HepG2 (cell line): Measurements from ENCODE around the gene UBE2I. TPM values are rescaled to one million over a fixed set of nuclear protein-coding genes. Genes with fewer than 3 reads are reported as not detected.

Source experiments
- ATAC-seq: fragments of 200-7000 bp; cut with Tn5 transposase; 3 replicates; pipeline ENCODE4 v1.9.1; 2020; ENCODE audit warnings: mild to moderate bottlenecking, moderate library complexity
- BruUV-seq: library from RNA; stranded (reverse); fragments of 400-500 nt; replicated peaks from 2 replicates; lab custom pipeline; 2021; lab: Mats Ljungman, UMichigan
- CTCF ChIA-PET: fragments of 300-600 bp; formaldehyde crosslinking; extraction: SDS; loops from one replicate; lab custom pipeline; 2021; ENCODE audit warnings: low total read pairs, inconsistent platforms, low intra/inter-chr PET ratio; lab: Yijun Ruan, JAX
- POLR2A ChIA-PET: fragments of 350-600 bp; sonication (Branson Sonifier 250); formaldehyde crosslinking; loops from one replicate; lab custom pipeline; 2020; ENCODE audit warnings: antibody characterized with exemption, inconsistent platforms; lab: Yijun Ruan, JAX
- DNase-seq: peaks from one replicate; pipeline ENCODE4 v3.0.0-alpha.2; 2015; ENCODE audit warnings: low spot score
- FAIRE-seq: peaks from 3 replicates; lab custom pipeline; 2011; peaks lifted over from hg19 to GRCh38; lab: Jason Lieb, UNC
- H2AFZ ChIP-seq: one replicate; pipeline ENCODE4 v1.6.1; 2011; ENCODE audit warnings: low read length, inconsistent platforms
- H3K27ac ChIP-seq: fragments of 300-600 bp; 3 replicates; pipeline ENCODE4 v1.8.0; 2011; ENCODE audit warnings: mixed run types, mild to moderate bottlenecking, mixed read lengths, low read length, inconsistent platforms; ENCODE audit not compliant: insufficient read depth; ENCODE audit errors: extremely low read length
- H3K27me3 ChIP-seq, 2 experiments: fragments of 200-600 bp in 1 of 2; 2 replicates in 1 of 2; 3 replicates in 1 of 2; pipeline versions ENCODE4 v1.6.0 to v1.8.0; 2011; ENCODE audit warnings: low read length in 2 of 2, mild to moderate bottlenecking in 2 of 2, moderate library complexity in 2 of 2, inconsistent platforms in 1 of 2; ENCODE audit not compliant: insufficient read depth in 2 of 2, control insufficient read depth in 1 of 2
- H3K36me3 ChIP-seq, 2 experiments: fragments of 200-600 bp in 1 of 2; replicated peaks in 1 of 2; 2 replicates in 1 of 2; 3 replicates in 1 of 2; pipeline versions ENCODE4 v1.5.1 to v1.8.0; 2011; ENCODE audit warnings: low read length in 2 of 2, inconsistent platforms in 1 of 2; ENCODE audit not compliant: insufficient read depth in 2 of 2, control insufficient read depth in 1 of 2
- H3K4me1 ChIP-seq: 2 replicates; pipeline ENCODE4 v1.5.1; 2012; ENCODE audit warnings: low read length, inconsistent platforms; ENCODE audit not compliant: insufficient read depth
- H3K4me2 ChIP-seq: 2 replicates; pipeline ENCODE4 v1.6.0; 2011; ENCODE audit warnings: low read depth, low read length, inconsistent platforms
- H3K4me3 ChIP-seq, 3 experiments: fragments of 200-600 bp in 1 of 3; sonication (generic), shearing (Covaris generic) in 1 of 3; replicated peaks in 1 of 3; 2 replicates each; pipeline ENCODE4 v1.5.1; 2011 to 2016; ENCODE audit warnings: low read length in 3 of 3, inconsistent platforms in 2 of 3, low read depth in 2 of 3, mild to moderate bottlenecking in 2 of 3, control low read depth in 1 of 3, mixed read lengths in 1 of 3; ENCODE audit not compliant: insufficient read depth in 1 of 3
- H3K79me2 ChIP-seq: one replicate; pipeline ENCODE4 v1.6.1; 2011; ENCODE audit warnings: low read length, inconsistent platforms; ENCODE audit not compliant: insufficient read depth
- H3K9ac ChIP-seq: 2 replicates; pipeline ENCODE4 v1.6.0; 2011; ENCODE audit warnings: mild to moderate bottlenecking, low read depth, low read length, inconsistent platforms; ENCODE audit not compliant: insufficient read depth
- H3K9me3 ChIP-seq: 2 replicates; pipeline ENCODE4 v1.5.1; 2012; ENCODE audit warnings: mild to moderate bottlenecking, low read length
- H4K20me1 ChIP-seq: 2 replicates; pipeline ENCODE4 v1.6.0; 2011; ENCODE audit warnings: inconsistent platforms, mild to moderate bottlenecking, low read length, moderate library complexity; ENCODE audit not compliant: insufficient read depth
- ARID2 ChIP-seq: sonication (generic); formaldehyde crosslinking; IDR thresholded peaks from 2 replicates; pipeline ENCODE4 v1.8.1; 2022; ENCODE audit warnings: mild to moderate bottlenecking, missing genetic modification reagents, borderline replicate concordance
- E2F1 ChIP-seq: sonication (generic); formaldehyde crosslinking; IDR thresholded peaks from 2 replicates; pipeline ENCODE4 v1.5.0; 2020; ENCODE audit warnings: missing genetic modification reagents
- FIP1L1 ChIP-seq: fragments of 200-400 bp; formaldehyde crosslinking; IDR thresholded peaks from 2 replicates; pipeline ENCODE4 v1.6.1; 2018; ENCODE audit warnings: low read depth, mild to moderate bottlenecking, low read length, moderate library complexity, borderline replicate concordance; ENCODE audit not compliant: insufficient read depth
- NKX3-1 ChIP-seq: sonication (generic); formaldehyde crosslinking; IDR thresholded peaks from 2 replicates; pipeline ENCODE4 v1.5.0; 2020; ENCODE audit warnings: missing genetic modification reagents
- TBX2 ChIP-seq: sonication (generic); formaldehyde crosslinking; IDR thresholded peaks from 2 replicates; pipeline ENCODE4 v1.5.0; 2020; ENCODE audit warnings: missing genetic modification reagents, mild to moderate bottlenecking, borderline replicate concordance
- ZBTB33 ChIP-seq: sonication (generic); formaldehyde crosslinking; IDR thresholded peaks from 2 replicates; pipeline ENCODE4 v1.4.0; 2020; ENCODE audit warnings: missing genetic modification reagents
- ZFP82 ChIP-seq: sonication (generic); formaldehyde crosslinking; IDR thresholded peaks from 2 replicates; pipeline ENCODE4 v1.5.1; 2020; ENCODE audit warnings: mild to moderate bottlenecking, missing genetic modification reagents, borderline replicate concordance
- ZNF263 ChIP-seq: sonication (generic); formaldehyde crosslinking; IDR thresholded peaks from 2 replicates; pipeline ENCODE4 v1.4.0; 2020; ENCODE audit warnings: missing genetic modification reagents
- WGBS: methylation state at CpG from one replicate; pipeline ENCODE4 v1.1.6; 2017; ENCODE audit warnings: low lambda C conversion rate; 5-methylcytosine and 5-hydroxymethylcytosine counted together
- in situ Hi-C: cut with HindIII; loops from 2 replicates; pipeline ENCODE4 v1.10.0; 2017; ENCODE audit warnings: low pct_unique_long_range_greater_than_20kb; ENCODE audit not compliant: extremely low pct_ligation_motif_present
- intact Hi-C: fragments of 100-400 bp; cut with micrococcal nuclease; formaldehyde crosslinking; loops from one replicate; pipeline ENCODE4 v1.10.0; 2022; ENCODE audit not compliant: unreplicated experiment
- polyA plus RNA-seq, 8 experiments: library from polyadenylated mRNA; depleted of rRNA in 3 of 8; stranded (reverse) in 7 of 8; unstranded in 1 of 8; fragments of >200 nt; fragmentation: Illumina TruSeq in 4 of 8; extraction: Trizol in 4 of 8; gene quantifications; 2 replicates each; pipeline versions ENCODE4 v1.2.1 to v1.2.3, GENCODE V29; 2011 to 2016; ENCODE audit warnings: low read depth in 4 of 8, missing spikeins in 1 of 8, mixed read lengths in 1 of 8; ENCODE audit not compliant: insufficient read depth in 1 of 8
- total RNA-seq, 5 experiments: library from RNA; depleted of rRNA; stranded (reverse); fragments of >200 nt; fragmentation: Illumina TruSeq; extraction: Trizol; gene quantifications; 2 replicates each; pipeline ENCODE4 v1.2.3, GENCODE V29; 2016; ENCODE audit warnings: low read depth in 1 of 5
- TF ChIP-seq, protein P1 (sequence below): sonication (generic); formaldehyde crosslinking; IDR thresholded peaks from 2 replicates; pipeline ENCODE4 v1.4.0; 2020; ENCODE audit warnings: missing genetic modification reagents
- TF ChIP-seq, protein P2 (sequence below): sonication (generic); formaldehyde crosslinking; IDR thresholded peaks from 2 replicates; pipeline ENCODE4 v1.5.1; 2020; ENCODE audit warnings: mild to moderate bottlenecking, missing genetic modification reagents, moderate library complexity

UBE2I gene
- total and polyA plus RNA-seq, 2 of the 13 experiments (the other 11 are each of a cell fraction or from before 2014, with no cell fraction given): 75.8 to 98.9 TPM

DNA sequence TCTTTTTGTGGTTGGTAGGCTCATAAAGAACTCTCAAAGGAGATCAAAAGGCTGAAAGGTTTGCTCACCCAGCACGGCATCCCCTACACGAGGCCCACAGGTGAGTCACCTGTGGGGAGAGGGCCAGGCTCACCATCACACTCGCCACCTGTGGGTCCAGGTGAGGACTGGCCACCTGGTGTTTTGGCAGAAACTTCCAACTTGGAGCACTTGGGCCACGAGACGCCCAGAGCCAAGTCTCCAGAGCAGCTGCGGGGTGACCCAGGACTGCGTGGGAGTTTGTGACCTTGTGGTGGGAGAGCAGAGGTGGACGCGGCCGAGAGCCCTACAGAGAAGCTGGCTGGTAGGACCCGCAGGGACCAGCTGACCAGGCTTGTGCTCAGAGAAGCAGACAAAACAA is 53.4 kb downstream of the UBE2I start (continued):
- TF ChIP-seq, protein P1, sequence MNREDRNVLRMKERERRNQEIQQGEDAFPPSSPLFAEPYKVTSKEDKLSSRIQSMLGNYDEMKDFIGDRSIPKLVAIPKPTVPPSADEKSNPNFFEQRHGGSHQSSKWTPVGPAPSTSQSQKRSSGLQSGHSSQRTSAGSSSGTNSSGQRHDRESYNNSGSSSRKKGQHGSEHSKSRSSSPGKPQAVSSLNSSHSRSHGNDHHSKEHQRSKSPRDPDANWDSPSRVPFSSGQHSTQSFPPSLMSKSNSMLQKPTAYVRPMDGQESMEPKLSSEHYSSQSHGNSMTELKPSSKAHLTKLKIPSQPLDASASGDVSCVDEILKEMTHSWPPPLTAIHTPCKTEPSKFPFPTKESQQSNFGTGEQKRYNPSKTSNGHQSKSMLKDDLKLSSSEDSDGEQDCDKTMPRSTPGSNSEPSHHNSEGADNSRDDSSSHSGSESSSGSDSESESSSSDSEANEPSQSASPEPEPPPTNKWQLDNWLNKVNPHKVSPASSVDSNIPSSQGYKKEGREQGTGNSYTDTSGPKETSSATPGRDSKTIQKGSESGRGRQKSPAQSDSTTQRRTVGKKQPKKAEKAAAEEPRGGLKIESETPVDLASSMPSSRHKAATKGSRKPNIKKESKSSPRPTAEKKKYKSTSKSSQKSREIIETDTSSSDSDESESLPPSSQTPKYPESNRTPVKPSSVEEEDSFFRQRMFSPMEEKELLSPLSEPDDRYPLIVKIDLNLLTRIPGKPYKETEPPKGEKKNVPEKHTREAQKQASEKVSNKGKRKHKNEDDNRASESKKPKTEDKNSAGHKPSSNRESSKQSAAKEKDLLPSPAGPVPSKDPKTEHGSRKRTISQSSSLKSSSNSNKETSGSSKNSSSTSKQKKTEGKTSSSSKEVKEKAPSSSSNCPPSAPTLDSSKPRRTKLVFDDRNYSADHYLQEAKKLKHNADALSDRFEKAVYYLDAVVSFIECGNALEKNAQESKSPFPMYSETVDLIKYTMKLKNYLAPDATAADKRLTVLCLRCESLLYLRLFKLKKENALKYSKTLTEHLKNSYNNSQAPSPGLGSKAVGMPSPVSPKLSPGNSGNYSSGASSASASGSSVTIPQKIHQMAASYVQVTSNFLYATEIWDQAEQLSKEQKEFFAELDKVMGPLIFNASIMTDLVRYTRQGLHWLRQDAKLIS (CRISPR knock-in tag): no peak
- TF ChIP-seq, all 625 proteins: peak for 0

GRCh38 chr16:1363501-1364041 is 54.1 kb downstream of the UBE2I start:
- Histone ChIP-seq H3K9ac (no peak overlapping the region), H3K27me3 (no peaks in the 10 kb centered on the region), H4K20me1 (no peaks in the 10 kb centered on the region; the same call in 1 of the 2 replicates), H3K9me3 (no peaks in the 10 kb centered on the region), H3K4me2 (no peak overlapping the region), H3K36me3 (peaks cover 16 to 49% of the 10 kb centered on the region in 2 experiments), H3K4me3 (no peak overlapping the region), H3K79me2 (peaks cover 9% of the 10 kb centered on the region), H2AFZ (no peak overlapping the region), H3K27ac (no peak overlapping the region), H3K4me1 (no peaks in the 10 kb centered on the region)
- DNase-seq (peak; percentile 30), ATAC-seq (peak; percentile 90), FAIRE-seq (no peak)
- no TSS peak for BruUV-seq
- WGBS: 60% methylated on average over 15 of the region's 18 CpGs
- in situ Hi-C loops (no loop called here), intact Hi-C loops (no loop called here)
- ChIA-PET CTCF (interaction anchor here (1.1 to 1.5 kb wide), 2 partner anchors 33 to 73 kb away, joined by 3 to 6 read pairs; no protein-coding TSS in a partner anchor), POLR2A (no interaction called here)
- TF ChIP-seq NKX3-1 (CRISPR knock-in tag) (no peak), E2F1 (CRISPR knock-in tag) (no peak), ZNF263 (no peak), ZFP82 (CRISPR knock-in tag) (no peak), FIP1L1 (no peak), TBX2 (CRISPR knock-in tag) (0 out of 2 replicates have a peak, but pooled peaks have one; percentile 20), ARID2 (no peak), ZBTB33 (CRISPR knock-in tag) (peak; percentile 100)
- TF ChIP-seq, protein P2, sequence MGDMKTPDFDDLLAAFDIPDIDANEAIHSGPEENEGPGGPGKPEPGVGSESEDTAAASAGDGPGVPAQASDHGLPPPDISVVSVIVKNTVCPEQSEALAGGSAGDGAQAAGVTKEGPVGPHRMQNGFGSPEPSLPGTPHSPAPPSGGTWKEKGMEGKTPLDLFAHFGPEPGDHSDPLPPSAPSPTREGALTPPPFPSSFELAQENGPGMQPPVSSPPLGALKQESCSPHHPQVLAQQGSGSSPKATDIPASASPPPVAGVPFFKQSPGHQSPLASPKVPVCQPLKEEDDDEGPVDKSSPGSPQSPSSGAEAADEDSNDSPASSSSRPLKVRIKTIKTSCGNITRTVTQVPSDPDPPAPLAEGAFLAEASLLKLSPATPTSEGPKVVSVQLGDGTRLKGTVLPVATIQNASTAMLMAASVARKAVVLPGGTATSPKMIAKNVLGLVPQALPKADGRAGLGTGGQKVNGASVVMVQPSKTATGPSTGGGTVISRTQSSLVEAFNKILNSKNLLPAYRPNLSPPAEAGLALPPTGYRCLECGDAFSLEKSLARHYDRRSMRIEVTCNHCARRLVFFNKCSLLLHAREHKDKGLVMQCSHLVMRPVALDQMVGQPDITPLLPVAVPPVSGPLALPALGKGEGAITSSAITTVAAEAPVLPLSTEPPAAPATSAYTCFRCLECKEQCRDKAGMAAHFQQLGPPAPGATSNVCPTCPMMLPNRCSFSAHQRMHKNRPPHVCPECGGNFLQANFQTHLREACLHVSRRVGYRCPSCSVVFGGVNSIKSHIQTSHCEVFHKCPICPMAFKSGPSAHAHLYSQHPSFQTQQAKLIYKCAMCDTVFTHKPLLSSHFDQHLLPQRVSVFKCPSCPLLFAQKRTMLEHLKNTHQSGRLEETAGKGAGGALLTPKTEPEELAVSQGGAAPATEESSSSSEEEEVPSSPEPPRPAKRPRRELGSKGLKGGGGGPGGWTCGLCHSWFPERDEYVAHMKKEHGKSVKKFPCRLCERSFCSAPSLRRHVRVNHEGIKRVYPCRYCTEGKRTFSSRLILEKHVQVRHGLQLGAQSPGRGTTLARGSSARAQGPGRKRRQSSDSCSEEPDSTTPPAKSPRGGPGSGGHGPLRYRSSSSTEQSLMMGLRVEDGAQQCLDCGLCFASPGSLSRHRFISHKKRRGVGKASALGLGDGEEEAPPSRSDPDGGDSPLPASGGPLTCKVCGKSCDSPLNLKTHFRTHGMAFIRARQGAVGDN (CRISPR knock-in tag): peak; percentile 50
